Subcutaneous adipose tissue (tissue), 4 donors: ENCODE measurements around the gene MALT1. TPM values are rescaled to one million over a fixed set of nuclear protein-coding genes. Genes with fewer than 3 reads are reported as not detected.

Experiments used
- CTCF ChIP-seq: fragments of 450-650 bp; IDR thresholded peaks from one replicate; pipeline ENCODE4 v1.5.1; 2016; ENCODE audit warnings: low read depth, mild to moderate bottlenecking, control low read depth, antibody characterized with exemption, moderate library complexity
- total RNA-seq, 4 donors: library from RNA; depleted of rRNA; stranded (reverse); fragments of >200 nt; gene quantifications; one replicate each; pipeline ENCODE4 v1.1.0, GENCODE V29; 2016

Gene MALT1
- total RNA-seq, 4 donors from 2014 or later, result 26.0 to 32.3 (median 29.7) TPM

GRCh38 chr18:58788971-58789875, 118.0 kb downstream of the MALT1 start:
- no peak for TF ChIP-seq CTCF

DNA sequence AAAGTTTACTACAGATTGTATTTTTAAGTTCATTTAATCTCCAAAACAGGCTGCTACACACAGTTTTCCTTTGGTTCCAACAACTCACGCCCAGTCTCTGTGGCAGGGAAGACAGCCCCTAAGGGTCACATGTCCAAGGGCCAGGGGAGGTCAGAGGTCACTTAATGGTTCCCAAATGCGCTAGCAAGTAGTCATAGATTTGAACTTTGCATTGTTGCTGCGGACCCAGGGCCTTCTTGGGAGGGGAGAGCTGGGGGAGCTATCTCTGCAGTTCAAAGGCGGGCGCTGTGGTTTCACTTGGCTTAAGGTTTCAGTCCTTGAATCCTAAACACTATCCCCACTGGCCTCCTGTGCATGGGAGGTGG, 118.6 kb downstream of the MALT1 start:
- TF ChIP-seq CTCF, result no peak

- TF ChIP-seq CTCF, result no peak
These were observed 120.8 kb downstream of the MALT1 start for GRCh38 chr18:58792086-58792485.

DNA sequence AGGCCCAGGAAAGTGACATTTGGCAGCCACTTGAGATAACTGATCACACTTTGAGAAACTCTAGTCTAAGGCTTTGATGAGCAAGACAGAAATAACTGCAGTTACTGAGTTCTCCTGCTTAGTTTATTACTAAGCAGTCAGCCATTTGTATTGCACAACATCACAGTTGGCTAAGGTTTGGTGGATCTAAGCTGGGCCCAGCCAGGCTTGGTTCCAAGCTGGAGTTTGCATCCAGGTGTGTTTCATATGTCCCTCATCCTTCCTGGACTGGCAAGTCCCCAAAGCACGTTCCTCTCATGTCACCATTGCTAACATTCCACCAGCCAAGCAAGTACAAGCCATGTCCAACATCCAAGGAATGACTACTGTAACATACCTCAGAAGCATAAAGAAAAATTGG, 122.1 kb downstream of the MALT1 start:
- TF ChIP-seq CTCF, result no peak

DNA sequence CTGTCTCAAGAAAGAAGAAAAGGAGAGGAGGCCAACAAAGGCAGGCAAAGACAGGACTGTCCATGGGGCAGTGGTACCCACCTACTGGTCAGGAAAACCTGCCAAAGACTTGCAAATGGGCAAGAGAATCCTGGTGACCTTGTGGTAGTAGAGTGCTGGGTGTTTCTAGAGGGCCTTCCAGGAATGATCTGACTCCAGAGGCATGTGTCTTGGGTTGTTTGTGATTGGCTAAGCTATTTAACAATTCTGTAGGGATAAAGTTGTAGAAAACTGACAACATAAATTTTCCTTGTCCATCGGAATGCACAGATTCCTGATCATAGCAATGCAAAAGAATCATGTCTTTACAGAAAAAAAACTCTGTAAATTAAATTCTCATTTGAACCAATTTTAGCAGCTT, 125.0 kb downstream of the MALT1 start:
- no peak for TF ChIP-seq CTCF

DNA sequence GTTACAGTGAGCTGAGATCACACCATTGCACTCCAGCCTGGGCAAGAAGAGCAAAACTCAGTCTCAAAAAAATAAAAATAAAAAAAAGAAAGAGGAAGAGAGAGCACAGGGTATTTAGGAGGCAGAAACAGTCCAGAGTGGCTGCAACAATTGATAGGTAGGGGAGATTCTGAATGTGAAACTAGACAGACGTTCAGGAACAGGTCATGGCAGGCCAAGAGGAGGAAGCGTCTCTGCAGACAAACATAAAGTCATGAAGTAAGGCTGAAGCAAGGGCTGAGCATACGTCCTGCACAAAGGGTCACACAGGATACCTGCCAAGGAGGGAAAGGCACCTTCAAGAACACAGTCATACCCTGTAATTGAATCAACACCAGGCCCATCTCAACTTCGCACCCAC, 129.3 kb downstream of the MALT1 start:
- TF ChIP-seq CTCF, result no peak

DNA sequence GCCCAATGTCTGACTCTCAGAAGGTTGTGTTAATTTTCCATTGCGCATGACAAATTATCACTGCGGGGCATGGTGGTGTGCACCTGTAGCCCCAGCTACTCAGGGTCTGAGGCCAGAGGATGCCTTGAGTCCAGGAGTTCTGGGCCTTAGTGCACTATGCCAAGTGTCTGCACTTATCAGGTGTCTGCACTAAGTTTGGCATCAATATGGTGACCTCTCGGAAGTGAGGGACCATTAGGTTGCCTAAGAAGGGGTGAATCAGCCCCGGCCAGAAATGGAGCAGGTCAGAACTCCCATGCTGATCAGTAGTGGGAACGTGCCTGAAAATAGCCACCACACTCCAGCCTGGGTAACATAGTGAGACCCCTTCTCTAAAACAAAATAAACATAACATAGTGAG, 131.7 kb downstream of the MALT1 start:
- no peak for TF ChIP-seq CTCF
